GM12878 (cell line): ENCODE results near the gene EPB41L2. TPM values are rescaled to one million over a fixed set of nuclear protein-coding genes. Genes with fewer than 3 reads are reported as not detected.

Experiments used
- ATAC-seq: fragments of 200-7000 bp; cut with Tn5 transposase; 3 replicates; pipeline ENCODE4 v1.9.1; 2020; ENCODE audit warnings: mild to moderate bottlenecking, moderate library complexity
- BruUV-seq: library from RNA; stranded (reverse); fragments of 400-500 nt; replicated peaks from 2 replicates; lab custom pipeline; 2021; lab: Mats Ljungman, UMichigan
- CTCF ChIA-PET: fragments of 300-600 bp; sonication (Branson Sonifier 250); formaldehyde crosslinking; extraction: SDS; loops from one replicate; lab custom pipeline; 2021; ENCODE audit warnings: inconsistent platforms; lab: Yijun Ruan, JAX
- POLR2A ChIA-PET: fragments of 350-600 bp; formaldehyde crosslinking; extraction: SDS; loops from one replicate; lab custom pipeline; 2021; ENCODE audit warnings: inconsistent platforms; lab: Charles Lee
- RAD21 ChIA-PET: fragments of 300-600 bp; sonication (Branson Sonifier 250); formaldehyde crosslinking; loops from one replicate; lab custom pipeline; 2023; ENCODE audit warnings: antibody characterized with exemption; ENCODE audit not compliant: unreplicated experiment; lab: Charles Lee
- SMC1A ChIA-PET: fragments of 300-600 bp; sonication (Branson Sonifier 250); formaldehyde crosslinking; loops from one replicate; lab custom pipeline; 2023; ENCODE audit not compliant: unreplicated experiment, uncharacterized antibody; lab: Charles Lee
- DNase-seq: peaks from one replicate; pipeline ENCODE4 v3.0.0-alpha.2; 2011; ENCODE audit warnings: low read depth, low spot score
- FAIRE-seq: peaks from 3 replicates; lab custom pipeline; 2011; peaks lifted over from hg19 to GRCh38; lab: Jason Lieb, UNC
- H2AFZ ChIP-seq: 2 replicates; pipeline ENCODE4 v1.6.0; 2011; ENCODE audit warnings: low read depth, low read length, control low read depth; ENCODE audit not compliant: control insufficient read depth
- H3K27ac ChIP-seq: 2 replicates; pipeline ENCODE4 v1.5.1; 2011; ENCODE audit warnings: control low read depth; ENCODE audit not compliant: control insufficient read depth, insufficient read depth
- H3K27me3 ChIP-seq, 2 experiments: replicated peaks in 1 of 2; 2 replicates each; pipeline versions ENCODE4 v1.6.0 to v1.6.1; 2011; ENCODE audit warnings: low read length in 1 of 2; ENCODE audit not compliant: control insufficient read depth in 2 of 2, insufficient read depth in 2 of 2
- H3K36me3 ChIP-seq, 2 experiments: 2 replicates each; pipeline ENCODE4 v1.5.1; 2011; ENCODE audit warnings: low read length in 1 of 2; ENCODE audit not compliant: control insufficient read depth in 2 of 2, insufficient read depth in 2 of 2
- H3K4me1 ChIP-seq: 2 replicates; pipeline ENCODE4 v1.6.1; 2011; ENCODE audit warnings: mild to moderate bottlenecking, low read length, moderate library complexity, mixed read lengths; ENCODE audit not compliant: control insufficient read depth, insufficient read depth
- H3K4me2 ChIP-seq: 2 replicates; pipeline ENCODE4 v1.6.0; 2011; ENCODE audit warnings: control low read depth; ENCODE audit not compliant: control insufficient read depth, insufficient read depth
- H3K4me3 ChIP-seq: fragments of 200-600 bp; sonication (generic); 2 replicates; pipeline ENCODE4 v1.5.1; 2016
- H3K79me2 ChIP-seq: 2 replicates; pipeline ENCODE4 v1.6.0; 2011; ENCODE audit warnings: low read length; ENCODE audit not compliant: control insufficient read depth, insufficient read depth
- H3K9ac ChIP-seq: 2 replicates; pipeline ENCODE4 v1.8.0; 2011; ENCODE audit warnings: low read length, control low read depth, mixed read lengths; ENCODE audit not compliant: control insufficient read depth, insufficient read depth
- H3K9me3 ChIP-seq: replicated peaks from 3 replicates; pipeline ENCODE4 v1.5.1; 2011; ENCODE audit warnings: mild to moderate bottlenecking, low read length; ENCODE audit not compliant: control insufficient read depth, insufficient read depth
- H4K20me1 ChIP-seq: 2 replicates; pipeline ENCODE4 v1.6.0; 2011; ENCODE audit not compliant: control insufficient read depth, insufficient read depth
- BACH1 ChIP-seq: fragments of 450-650 bp; IDR thresholded peaks from 2 replicates; pipeline ENCODE4 v1.6.1; 2017; ENCODE audit warnings: mild to moderate bottlenecking, borderline replicate concordance
- BCLAF1 ChIP-seq: fragments of 450-650 bp; IDR thresholded peaks from 2 replicates; pipeline ENCODE4 v1.6.1; 2017; ENCODE audit warnings: antibody characterized with exemption, mild to moderate bottlenecking, moderate library complexity
- CHD4 ChIP-seq: fragments of 200-600 bp; sonication (generic); IDR thresholded peaks from 2 replicates; pipeline ENCODE4 v1.6.1; 2016; ENCODE audit warnings: mild to moderate bottlenecking
- CTCF ChIP-seq, 3 experiments: IDR thresholded peaks in 2 of 3; conservative IDR thresholded peaks in 1 of 3; 2 replicates each; pipeline ENCODE4 v1.5.1; 2011; ENCODE audit warnings: low read depth in 3 of 3, low read length in 3 of 3, mild to moderate bottlenecking in 3 of 3, control low read depth in 2 of 3, moderate library complexity in 2 of 3, inconsistent platforms in 1 of 3, mixed read lengths in 1 of 3; ENCODE audit not compliant: control insufficient read depth in 2 of 3, insufficient read depth in 1 of 3; ENCODE audit errors: extremely low read depth in 1 of 3
- HSF1 ChIP-seq: fragments of 150-350 bp; IDR thresholded peaks from 2 replicates; pipeline ENCODE4 v1.6.1; 2014; ENCODE audit warnings: mild to moderate bottlenecking, low read depth, low read length
- NKRF ChIP-seq: fragments of 450-650 bp; conservative IDR thresholded peaks from 2 replicates; pipeline ENCODE4 v1.6.1; 2017; ENCODE audit warnings: mild to moderate bottlenecking, moderate library complexity
- RUNX3 ChIP-seq: IDR thresholded peaks from 2 replicates; pipeline ENCODE4 v1.6.1; 2012; ENCODE audit warnings: low read length, inconsistent platforms
- whole genome bisulfite sequencing: methylation state at CpG from one replicate; pipeline ENCODE4 v1.1.6; 2016; ENCODE audit warnings: low lambda C conversion rate; ENCODE audit not compliant: insufficient replicate concordance, insufficient coverage; ENCODE audit errors: missing lambda C conversion rate; 5-methylcytosine and 5-hydroxymethylcytosine counted together
- in situ Hi-C: fragments of 300-500 bp; cut with MboI; formaldehyde crosslinking; loops from 9 replicates; pipeline ENCODE4 v1.14.3; 2018; ENCODE audit warnings: mixed read lengths
- intact Hi-C: fragments of 100-400 bp; cut with micrococcal nuclease; formaldehyde crosslinking; loops from one replicate; pipeline ENCODE4 v1.14.2; 2022; ENCODE audit not compliant: unreplicated experiment
- polyA plus RNA-seq, 11 experiments: library from polyadenylated mRNA; depleted of rRNA in 4 of 11; unstranded in 6 of 11; stranded (reverse) in 5 of 11; fragments of >200 nt; fragmentation: Nextera tagmentation in 4 of 11; fragmentation: Illumina TruSeq in 1 of 11; extraction: Ambion mirVana in 4 of 11; extraction: Trizol in 1 of 11; gene quantifications; 1 replicate in 1 of 11; 2 replicates in 10 of 11; pipeline versions ENCODE4 v1.2.1 to v1.2.3, GENCODE V29; 2011 to 2016; ENCODE audit warnings: inconsistent platforms in 2 of 11, missing spikeins in 2 of 11, low read depth in 1 of 11
- total RNA-seq, 4 experiments: library from RNA; depleted of rRNA in 3 of 4; stranded (reverse); fragments of >200 nt in 3 of 4; fragmentation: Illumina TruSeq in 1 of 4; extraction: Trizol in 1 of 4; gene quantifications; 2 replicates each; pipeline versions ENCODE4 v1.2.1 to v1.2.3, GENCODE V29; 2013 to 2021

EPB41L2 gene
- total and polyA plus RNA-seq, 10 of the 15 experiments (the other 5 are each of a cell fraction or from before 2014, with no cell fraction given), result 7.4 to 41.6 (median 19.0) TPM

GRCh38 chr6:130982941-130983456 is 80.0 kb downstream of the EPB41L2 start:
- intact Hi-C loops, result no loop called here
- FAIRE-seq (no peak), ATAC-seq (peak; percentile 74), DNase-seq (no peak)
- H2AFZ ChIP-seq, result no peak overlapping the region
- H3K27ac ChIP-seq, result no peak overlapping the region
- H3K4me2 ChIP-seq, result no peak overlapping the region
- in situ Hi-C loops, result no loop called here
- no peaks in the 10 kb centered on the region; the same call in none of the 2 replicates for H3K79me2 ChIP-seq
- no peak overlapping the region for H3K9ac ChIP-seq
- ChIA-PET SMC1A (no interaction called here), POLR2A (no interaction called here), RAD21 (no interaction called here), CTCF (no interaction called here)
- peaks cover 7% of the 10 kb centered on the region; the same call in 2 of the 3 replicates for H3K9me3 ChIP-seq
- H3K36me3 ChIP-seq, result no peaks in the 10 kb centered on the region; a peak in 1 of 4 replicates
- H4K20me1 ChIP-seq, result no peaks in the 10 kb centered on the region
- H3K4me3 ChIP-seq, result no peak overlapping the region
- peaks cover 7% of the 10 kb centered on the region; the same call in 1 of the 2 replicates for H3K4me1 ChIP-seq
- no TSS peak for BruUV-seq
- no peaks in the 10 kb centered on the region for H3K27me3 ChIP-seq
- no peak for TF ChIP-seq HSF1
- peak; percentile 13; the same call in 1 of the 2 replicates for TF ChIP-seq RUNX3
- TF ChIP-seq, all 136 proteins: peak for 1
- 81% methylated on average over 6 of the region's 6 CpGs for WGBS

GRCh38 chr6:130982135-130982534 is 80.9 kb downstream of the EPB41L2 start:
- SMC1A ChIA-PET, result interaction anchor here (1.1 to 2.2 kb wide), 5 partner anchors 13 to 97 kb away, joined by 3 to 5 read pairs (median 3); no protein-coding TSS in a partner anchor
- FAIRE-seq (peak; percentile 41), DNase-seq (no peak), ATAC-seq (no peak)
- H3K4me3 ChIP-seq, result no peak overlapping the region
- in situ Hi-C loops (no loop called here), intact Hi-C loops (no loop called here)
- WGBS, result 90% methylated on average over 1 of the region's 1 CpG
- peaks cover 7% of the 10 kb centered on the region; the same call in 1 of the 2 replicates for H3K4me1 ChIP-seq
- H3K4me2 ChIP-seq, result no peak overlapping the region
- no peak overlapping the region for H2AFZ ChIP-seq
- POLR2A ChIA-PET, result no interaction called here
- RAD21 ChIA-PET, result no interaction called here
- H3K27me3 ChIP-seq, result no peaks in the 10 kb centered on the region
- H3K9me3 ChIP-seq, result peaks cover 7% of the 10 kb centered on the region; the same call in 2 of the 3 replicates
- no peak overlapping the region for H3K9ac ChIP-seq
- no peaks in the 10 kb centered on the region; the same call in none of the 2 replicates for H3K79me2 ChIP-seq
- CTCF ChIA-PET, result no interaction called here
- no peaks in the 10 kb centered on the region; a peak in 1 of 4 replicates for H3K36me3 ChIP-seq
- H4K20me1 ChIP-seq, result no peaks in the 10 kb centered on the region
- no peak overlapping the region for H3K27ac ChIP-seq
- BruUV-seq, result no TSS peak
- TF ChIP-seq BCLAF1 (no peak), CTCF (IDR thresholded peaks at IDR 0.05 in 2 of 3, conservative IDR thresholded peaks at IDR 0.05 in 1 of 3; ENCODE audit: control insufficient read depth in 2 of 3, extremely low read depth in 1 of 3, insufficient read depth in 1 of 3, low read depth in 3 of 3, low read length in 3 of 3) (no peak), BACH1 (no peak), NKRF (no peak), CHD4 (no peak)
